GM23248 (cell line): ENCODE results near the gene FREM2.

Experiments used
- EZH2 ChIP-seq: fragments of 200-600 bp; sonication (generic); IDR thresholded peaks from 2 replicates; pipeline ENCODE4 v1.6.1; 2018; ENCODE audit warnings: antibody characterized with exemption, mild to moderate bottlenecking; ENCODE audit not compliant: insufficient read depth, poor library complexity, severe bottlenecking
- EZH2phosphoT487 ChIP-seq: fragments of 200-600 bp; sonication (generic); IDR thresholded peaks from 2 replicates; pipeline ENCODE4 v1.6.1; 2018; ENCODE audit warnings: antibody characterized with exemption, moderate library complexity, mild to moderate bottlenecking, low read depth; ENCODE audit not compliant: insufficient read depth

DNA sequence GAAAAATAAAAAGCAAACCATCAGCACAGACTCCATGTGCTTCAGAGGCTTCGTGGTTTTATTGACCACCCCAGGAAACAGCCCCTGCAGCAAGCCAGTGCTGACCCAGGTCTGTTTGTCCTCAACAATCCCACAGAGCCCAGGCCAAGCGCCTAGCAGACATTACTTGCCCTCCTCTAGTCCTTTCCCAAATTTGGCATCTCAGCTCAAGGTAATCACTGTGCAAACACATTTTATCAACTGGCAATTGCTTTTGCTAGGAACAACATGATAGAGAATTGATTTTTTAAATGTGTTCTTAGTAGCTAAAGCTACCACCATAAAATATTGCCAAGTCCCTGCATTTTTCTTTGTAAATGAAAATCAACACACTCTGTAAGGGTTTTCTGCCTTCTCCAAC is 182.0 kb downstream of the FREM2 start:
- TF ChIP-seq EZH2 (no peak), EZH2phosphoT487 (no peak)
